GM12891 (cell line): ENCODE results near the gene RAET1G.

ENCODE experiments used
- POLR2A ChIP-seq: IDR thresholded peaks from 2 replicates; pipeline ENCODE4 v1.6.1; 2011; ENCODE audit warnings: low read depth, low read length, control low read depth
- POLR2AphosphoS5 ChIP-seq: IDR thresholded peaks from 2 replicates; pipeline ENCODE4 v1.6.1; 2011; ENCODE audit warnings: low read depth, low read length, control low read depth

DNA sequence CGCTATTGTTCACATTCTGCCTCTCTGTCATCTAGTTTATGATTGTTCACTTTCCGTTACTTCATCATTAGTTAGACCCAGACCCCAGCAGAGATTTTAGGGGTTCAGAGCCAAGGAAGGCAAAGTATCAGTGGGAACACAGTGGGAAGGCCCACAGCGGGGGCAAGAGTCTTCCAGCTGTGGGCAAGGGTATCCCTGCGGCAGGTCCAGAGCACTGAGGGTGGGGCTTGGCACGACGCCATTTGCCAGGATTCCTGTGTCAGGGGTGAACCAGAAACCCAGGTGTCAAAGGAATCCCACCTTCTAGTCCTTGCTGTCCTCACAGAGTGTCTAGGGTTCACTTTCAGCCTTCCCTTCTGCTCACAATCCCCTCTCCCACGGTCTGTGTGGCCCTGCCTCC is 38.3 kb downstream of the RAET1G start:
- TF ChIP-seq POLR2A (no peak), POLR2AphosphoS5 (no peak)
